Sigmoid colon (tissue), 4 donors: ENCODE results near the gene GNPNAT1.

Experiments used
- CTCF ChIP-seq, 4 experiments: fragments of 450-650 bp in 3 of 4; fragments of 200-600 bp in 1 of 4; IDR thresholded peaks; one replicate each; pipeline ENCODE4 v1.5.1; 2016 to 2019; ENCODE audit warnings: antibody characterized with exemption in 4 of 4, mild to moderate bottlenecking in 3 of 4, moderate library complexity in 2 of 4
- EP300 ChIP-seq, 4 donors: sonication (generic); formaldehyde crosslinking; IDR thresholded peaks; one replicate each; pipeline ENCODE4 v1.6.1; 2017; ENCODE audit warnings: antibody characterized with exemption in 4 of 4
- POLR2A ChIP-seq, 2 donors: fragments of 450-650 bp; IDR thresholded peaks; one replicate each; pipeline ENCODE4 v1.6.1; 2016; ENCODE audit warnings: antibody characterized with exemption in 2 of 2, mild to moderate bottlenecking in 2 of 2, moderate library complexity in 2 of 2
- POLR2AphosphoS5 ChIP-seq, 4 donors: sonication (generic); formaldehyde crosslinking; IDR thresholded peaks; one replicate each; pipeline ENCODE4 v1.6.1; 2017; ENCODE audit warnings: antibody characterized with exemption in 4 of 4

- TF ChIP-seq POLR2A (IDR thresholded peaks at IDR 0.05) (no peak), CTCF (IDR thresholded peaks at IDR 0.05) (no peak), EP300 (IDR thresholded peaks at IDR 0.05) (no peak), POLR2AphosphoS5 (IDR thresholded peaks at IDR 0.05) (no peak)
These were observed 16.7 kb upstream of the GNPNAT1 start for GRCh38 chr14:52808101-52808500.
